Sigmoid colon (tissue), 7 donors: ENCODE results near the gene TIMM50. TPM values are rescaled to one million over a fixed set of nuclear protein-coding genes. Genes with fewer than 3 reads are reported as not detected.

Experiments
- DNase-seq: peaks from one replicate; pipeline ENCODE4 v3.0.0-alpha.2; 2019
- H3K27ac ChIP-seq, 4 donors: fragments of 200-600 bp; sonication (generic); one replicate each; pipeline ENCODE4 v1.5.1; 2016 to 2019; ENCODE audit warnings: mild to moderate bottlenecking in 1 of 4
- H3K27me3 ChIP-seq, 3 donors: fragments of 200-600 bp; sonication (generic); one replicate each; pipeline ENCODE4 v1.5.1; 2019; ENCODE audit warnings: mild to moderate bottlenecking in 1 of 3
- H3K36me3 ChIP-seq, 4 donors: fragments of 200-600 bp; sonication (generic); one replicate each; pipeline ENCODE4 v1.5.1; 2016 to 2019
- H3K4me1 ChIP-seq, 4 donors: fragments of 200-600 bp; sonication (generic); one replicate each; pipeline ENCODE4 v1.5.1; 2017 to 2019
- H3K4me3 ChIP-seq, 4 donors: fragments of 200-600 bp; sonication (generic); one replicate each; pipeline ENCODE4 v1.5.1; 2017 to 2019; ENCODE audit warnings: mild to moderate bottlenecking in 2 of 4, moderate library complexity in 1 of 4
- H3K9me3 ChIP-seq, 4 donors: fragments of 200-600 bp in 3 of 4; sonication (generic) in 3 of 4; one replicate each; pipeline versions ENCODE4 v1.5.1 to v1.6.1; 2013 to 2019
- EP300 ChIP-seq, 4 donors: sonication (generic); formaldehyde crosslinking; IDR thresholded peaks; one replicate each; pipeline ENCODE4 v1.6.1; 2017; ENCODE audit warnings: antibody characterized with exemption in 4 of 4
- POLR2A ChIP-seq, 2 donors: fragments of 450-650 bp; IDR thresholded peaks; one replicate each; pipeline ENCODE4 v1.6.1; 2016; ENCODE audit warnings: antibody characterized with exemption in 2 of 2, mild to moderate bottlenecking in 2 of 2, moderate library complexity in 2 of 2
- POLR2AphosphoS5 ChIP-seq, 4 donors: sonication (generic); formaldehyde crosslinking; IDR thresholded peaks; one replicate each; pipeline ENCODE4 v1.6.1; 2017; ENCODE audit warnings: antibody characterized with exemption in 4 of 4
- WGBS, 2 donors: extraction: QIAGEN DNeasy Blood & Tissue Kit; methylation state at CpG; one replicate each; pipeline ENCODE4 v1.1.7; 2013; 5-methylcytosine and 5-hydroxymethylcytosine counted together
- intact Hi-C: fragments of 100-400 bp; cut with DNase I; formaldehyde crosslinking; loops from one replicate; pipeline ENCODE4 v1.15.1; 2023
- polyA plus RNA-seq, 3 donors: library from polyadenylated mRNA; stranded (reverse); fragments of 200-250 nt; gene quantifications; one replicate each; pipeline ENCODE4 v1.2.3, GENCODE V29; 2013
- total RNA-seq, 4 donors: library from RNA; depleted of rRNA; stranded (reverse); fragments of >200 nt; gene quantifications; one replicate each; pipeline ENCODE4 v1.1.0, GENCODE V29; 2016
- TF ChIP-seq, protein P1 (sequence below), 4 experiments: fragments of 450-650 bp in 3 of 4; fragments of 200-600 bp in 1 of 4; IDR thresholded peaks; one replicate each; pipeline ENCODE4 v1.5.1; 2016 to 2019; ENCODE audit warnings: antibody characterized with exemption in 4 of 4, mild to moderate bottlenecking in 3 of 4, moderate library complexity in 2 of 4
- donor health status: healthy with polysubstance abuse.
- donor health status: Bipolar disorder and iron deficiency.
- donor health status: healthy.

TIMM50 gene
- total and polyA plus RNA-seq, 7 donors: 26.4 to 54.9 (median 44.8) TPM

DNA sequence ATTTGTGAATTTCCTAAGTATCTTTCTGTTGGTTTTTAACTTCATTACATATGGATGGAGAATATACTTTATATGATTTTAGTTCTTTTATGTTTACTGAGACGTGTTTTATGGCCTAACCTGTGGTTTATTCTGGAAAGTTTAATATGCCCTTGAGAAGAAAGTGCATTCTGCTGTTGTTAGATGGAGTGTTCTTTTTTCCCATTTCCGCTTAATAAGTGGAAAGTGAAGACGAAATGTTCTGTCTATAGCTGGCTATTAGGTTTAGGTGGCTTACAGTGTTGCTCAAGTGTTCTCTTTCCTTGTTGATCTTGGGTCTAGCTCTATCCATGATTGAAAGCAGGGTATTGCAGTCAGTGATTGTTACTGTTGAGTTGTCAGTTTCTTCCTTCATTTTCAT, 17.2 kb upstream of the TIMM50 start:
- H3K9me3 ChIP-seq: no peaks in the 10 kb centered on the region
- 89 to 94% methylated on average over 3 of the region's 3 CpGs for WGBS, 2 donors
- no peaks in the 10 kb centered on the region for H3K4me1 ChIP-seq
- no peak for DNase-seq
- TF ChIP-seq, protein P1, sequence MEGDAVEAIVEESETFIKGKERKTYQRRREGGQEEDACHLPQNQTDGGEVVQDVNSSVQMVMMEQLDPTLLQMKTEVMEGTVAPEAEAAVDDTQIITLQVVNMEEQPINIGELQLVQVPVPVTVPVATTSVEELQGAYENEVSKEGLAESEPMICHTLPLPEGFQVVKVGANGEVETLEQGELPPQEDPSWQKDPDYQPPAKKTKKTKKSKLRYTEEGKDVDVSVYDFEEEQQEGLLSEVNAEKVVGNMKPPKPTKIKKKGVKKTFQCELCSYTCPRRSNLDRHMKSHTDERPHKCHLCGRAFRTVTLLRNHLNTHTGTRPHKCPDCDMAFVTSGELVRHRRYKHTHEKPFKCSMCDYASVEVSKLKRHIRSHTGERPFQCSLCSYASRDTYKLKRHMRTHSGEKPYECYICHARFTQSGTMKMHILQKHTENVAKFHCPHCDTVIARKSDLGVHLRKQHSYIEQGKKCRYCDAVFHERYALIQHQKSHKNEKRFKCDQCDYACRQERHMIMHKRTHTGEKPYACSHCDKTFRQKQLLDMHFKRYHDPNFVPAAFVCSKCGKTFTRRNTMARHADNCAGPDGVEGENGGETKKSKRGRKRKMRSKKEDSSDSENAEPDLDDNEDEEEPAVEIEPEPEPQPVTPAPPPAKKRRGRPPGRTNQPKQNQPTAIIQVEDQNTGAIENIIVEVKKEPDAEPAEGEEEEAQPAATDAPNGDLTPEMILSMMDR (IDR thresholded peaks at IDR 0.05): no peak
- TF ChIP-seq EP300 (IDR thresholded peaks at IDR 0.05) (no peak), POLR2AphosphoS5 (IDR thresholded peaks at IDR 0.05) (no peak), POLR2A (IDR thresholded peaks at IDR 0.05) (no peak)
- H3K4me3 ChIP-seq: no peak overlapping the region
- no peaks in the 10 kb centered on the region for H3K27me3 ChIP-seq
- peaks cover 46 to 94% (median 65%) of the 10 kb centered on the region in 4 donors for H3K36me3 ChIP-seq
- H3K27ac ChIP-seq: no peak overlapping the region
- intact Hi-C loops: no loop called here

DNA sequence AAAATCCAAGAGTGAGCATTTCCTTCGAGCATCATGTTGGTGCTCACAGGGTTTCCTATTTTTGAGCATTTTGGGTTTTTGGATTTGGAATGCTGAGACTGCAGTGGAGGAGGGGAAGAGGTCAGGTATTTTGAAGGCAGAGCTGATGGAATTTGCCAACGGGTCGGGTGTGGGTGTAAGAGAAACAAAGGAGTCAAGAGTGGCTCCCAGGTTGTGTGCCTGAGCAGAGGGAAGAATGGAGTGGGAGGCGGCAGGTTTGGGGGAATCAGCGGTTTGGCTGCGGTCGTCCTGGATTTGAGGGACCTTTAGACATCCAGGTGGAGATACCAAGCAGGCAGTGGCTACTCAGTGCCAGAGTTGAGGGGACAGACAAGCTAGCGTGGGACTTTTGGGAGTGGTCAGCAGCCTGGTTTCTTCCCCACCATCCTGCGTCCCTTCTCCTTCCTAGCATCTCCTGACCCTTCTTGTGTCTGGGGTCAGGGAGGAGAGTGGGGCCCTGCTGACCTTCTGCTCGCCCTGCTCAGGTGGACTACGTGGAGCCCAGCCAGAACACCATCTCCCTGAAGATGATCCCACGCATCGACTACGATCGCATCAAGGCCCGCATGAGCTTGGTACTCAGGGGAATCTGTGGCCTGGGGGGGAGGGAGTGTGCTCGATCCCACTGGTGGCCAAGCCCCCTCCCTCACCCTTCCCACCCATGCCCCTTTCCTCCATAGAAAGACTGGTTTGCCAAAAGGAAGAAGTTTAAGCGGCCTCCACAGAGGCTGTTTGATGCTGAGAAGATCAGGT, 14.5 kb upstream of the TIMM50 start:
- Histone ChIP-seq H3K36me3 (peaks cover 42 to 94% (median 67%) of the 10 kb centered on the region in 4 donors), H3K27me3 (no peaks in the 10 kb centered on the region), H3K27ac (no peak overlapping the region), H3K4me3 (no peak overlapping the region), H3K4me1 (no peaks in the 10 kb centered on the region), H3K9me3 (no peaks in the 10 kb centered on the region)
- 96% methylated on average over 18 of the region's 18 CpGs for WGBS, 2 donors
- DNase-seq: no peak
- intact Hi-C loops: no loop called here
- TF ChIP-seq POLR2AphosphoS5 (IDR thresholded peaks at IDR 0.05) (no peak), EP300 (IDR thresholded peaks at IDR 0.05) (no peak), POLR2A (IDR thresholded peaks at IDR 0.05) (no peak)
- TF ChIP-seq, protein P1 (IDR thresholded peaks at IDR 0.05): no peak

DNA sequence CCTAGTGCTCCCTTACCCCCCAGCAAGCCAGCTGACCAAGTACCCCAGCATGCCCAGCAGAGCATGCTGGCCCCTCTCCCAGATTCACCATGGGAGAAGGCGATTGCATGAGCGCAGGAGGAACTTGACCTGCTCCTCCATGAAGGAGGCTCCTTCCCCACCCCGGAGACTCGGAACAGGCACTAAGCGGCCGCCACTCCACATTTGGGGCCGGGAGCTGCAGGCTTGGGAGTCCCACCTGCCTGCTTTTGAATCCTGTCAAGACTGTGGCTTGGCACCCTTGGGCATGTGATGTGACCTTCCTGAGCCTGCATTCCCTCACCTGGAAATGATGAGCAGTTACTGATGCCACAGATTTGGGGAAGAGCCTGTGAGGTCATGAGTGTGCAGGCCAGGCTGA, 12.7 kb upstream of the TIMM50 start:
- WGBS, 2 donors: 95 to 96% methylated on average over 7 of the region's 7 CpGs
- TF ChIP-seq EP300 (IDR thresholded peaks at IDR 0.05) (no peak), POLR2A (IDR thresholded peaks at IDR 0.05) (no peak), POLR2AphosphoS5 (IDR thresholded peaks at IDR 0.05) (no peak)
- TF ChIP-seq, protein P1 (IDR thresholded peaks at IDR 0.05): no peak
- H3K4me1 ChIP-seq: no peaks in the 10 kb centered on the region
- no peak for DNase-seq
- H3K4me3 ChIP-seq: no peak overlapping the region
- H3K27ac ChIP-seq: no peak overlapping the region
- no peaks in the 10 kb centered on the region for H3K9me3 ChIP-seq
- H3K27me3 ChIP-seq: no peaks in the 10 kb centered on the region
- H3K36me3 ChIP-seq: peaks cover 56 to 100% (median 84%) of the 10 kb centered on the region in 4 donors
- intact Hi-C loops: no loop called here

DNA sequence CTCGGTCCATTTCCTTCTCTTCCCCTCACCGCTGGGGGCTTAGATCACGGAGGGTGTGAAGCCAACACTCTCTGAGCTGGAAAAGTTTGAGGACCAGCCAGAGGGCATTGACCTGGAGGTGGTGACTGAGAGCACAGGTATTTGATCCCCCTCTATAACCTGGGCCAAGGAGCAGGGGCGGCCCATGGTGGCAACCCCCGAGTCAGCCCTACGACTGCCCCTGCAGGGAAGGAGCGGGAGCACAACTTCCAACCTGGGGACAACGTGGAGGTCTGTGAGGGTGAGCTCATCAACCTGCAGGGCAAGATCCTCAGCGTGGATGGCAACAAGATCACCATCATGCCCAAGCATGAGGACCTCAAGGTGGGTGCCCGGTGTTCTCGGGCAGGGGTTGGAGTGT, 11.6 kb upstream of the TIMM50 start:
- 95% methylated on average over 11 of the region's 11 CpGs for WGBS, 2 donors
- no peaks in the 10 kb centered on the region for H3K4me1 ChIP-seq
- DNase-seq: no peak
- intact Hi-C loops: no loop called here
- TF ChIP-seq EP300 (IDR thresholded peaks at IDR 0.05) (no peak), POLR2A (IDR thresholded peaks at IDR 0.05) (no peak), POLR2AphosphoS5 (IDR thresholded peaks at IDR 0.05) (no peak)
- TF ChIP-seq, protein P1 (IDR thresholded peaks at IDR 0.05): no peak
- H3K36me3 ChIP-seq: peaks cover 67 to 100% (median 93%) of the 10 kb centered on the region in 4 donors
- H3K9me3 ChIP-seq: no peaks in the 10 kb centered on the region
- H3K27me3 ChIP-seq: no peaks in the 10 kb centered on the region
- no peak overlapping the region for H3K4me3 ChIP-seq
- no peak overlapping the region for H3K27ac ChIP-seq
